Activated CD4-positive, alpha-beta T cell treated with anti-CD3 and anti-CD28 coated beads, Interleukin-2, amount 50 U/mL, for 48 hours (primary cell): ENCODE results near the gene LCMT1.
"Not testable (repeated sequence)": the region's sequence is repeated elsewhere in the genome, so short reads cannot be mapped to it uniquely, and the experiment has no call there.

Source experiments
- DNase-seq, 2 experiments: peaks; one replicate each; pipeline ENCODE4 v3.0.0-alpha.2; 2020

Gene LCMT1

DNA sequence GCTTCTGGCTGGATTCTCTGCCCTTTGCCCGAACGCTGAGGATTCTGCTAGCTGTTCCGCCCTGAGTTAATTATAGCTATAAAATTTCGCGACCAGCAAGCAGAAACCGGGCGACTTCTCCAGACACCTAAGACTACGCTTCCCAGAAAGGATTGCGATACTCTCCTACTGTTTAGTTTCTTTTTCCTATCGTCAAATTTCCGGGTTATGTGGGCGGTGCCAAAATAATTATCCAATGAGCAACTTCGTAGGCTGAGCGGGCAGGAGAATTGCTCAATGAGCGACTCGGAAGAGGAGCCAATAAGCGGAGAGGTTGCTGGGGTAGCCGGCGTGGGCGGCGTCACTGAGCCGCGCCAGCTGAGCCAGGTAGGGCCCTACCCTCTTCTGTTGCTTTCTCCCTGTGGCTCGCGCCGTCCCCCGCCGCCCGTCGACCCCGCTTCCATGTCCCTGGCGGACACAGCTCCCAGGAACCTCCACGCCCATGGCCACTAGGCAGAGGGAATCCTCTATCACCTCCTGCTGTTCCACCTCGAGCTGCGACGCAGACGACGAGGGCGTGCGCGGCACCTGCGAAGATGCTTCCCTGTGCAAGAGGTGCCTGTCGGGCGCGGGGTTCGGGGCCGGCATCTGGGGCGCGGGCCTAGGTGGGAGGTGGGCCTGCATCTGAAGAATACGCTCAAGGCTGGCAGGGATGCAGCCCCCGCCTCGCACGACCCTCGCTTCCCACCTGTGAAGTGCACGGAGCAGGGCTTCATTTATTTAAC lies at the start of gene LCMT1:
TSS of gene LCMT1 (plus strand) at position 340 of the 764 bp plus-strand sequence. CDS start at position 482, 142 bp downstream.
- DNase-seq, result peak; percentile 84 to 92

DNA sequence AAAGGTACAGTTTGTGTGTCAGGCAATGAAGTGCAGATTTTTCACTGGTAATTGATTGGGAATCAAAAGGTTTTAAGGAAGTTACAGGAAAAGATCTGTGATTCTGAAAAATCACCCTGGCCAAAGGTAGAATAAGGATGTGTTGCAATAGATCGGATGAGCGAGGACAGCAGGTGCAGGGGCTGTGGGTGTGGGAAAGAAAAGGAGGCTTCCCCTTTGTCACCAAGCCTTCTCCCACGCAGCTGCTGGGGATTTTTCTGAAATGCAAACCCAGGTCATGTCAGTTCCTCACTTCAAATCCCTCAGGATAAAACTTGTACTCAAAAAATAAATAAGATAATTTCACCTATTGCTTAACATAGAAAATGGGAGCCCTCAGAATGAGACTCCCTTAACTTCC lies 48.4 kb upstream of the LCMT1 start:
- DNase-seq, result peak; percentile 17

DNA sequence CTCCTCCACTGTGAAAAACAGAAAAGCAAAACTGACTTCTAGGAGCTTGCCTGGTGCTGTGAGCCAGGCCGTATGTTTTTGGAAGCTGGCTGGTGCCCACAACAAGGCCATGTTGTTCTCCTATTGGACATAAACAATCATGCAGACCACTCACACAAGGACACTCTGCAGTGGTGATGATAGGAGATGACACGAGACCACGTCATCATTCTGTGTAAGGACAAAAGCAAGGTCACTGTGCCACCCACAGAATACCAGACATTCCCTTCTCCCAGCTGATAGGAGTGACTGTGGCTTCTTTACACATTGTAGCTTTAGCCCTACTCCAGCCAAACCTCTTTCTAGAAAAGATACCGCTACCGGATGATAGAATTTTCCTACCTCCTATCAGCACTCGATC lies 47.7 kb upstream of the LCMT1 start:
- no peak for DNase-seq

DNA sequence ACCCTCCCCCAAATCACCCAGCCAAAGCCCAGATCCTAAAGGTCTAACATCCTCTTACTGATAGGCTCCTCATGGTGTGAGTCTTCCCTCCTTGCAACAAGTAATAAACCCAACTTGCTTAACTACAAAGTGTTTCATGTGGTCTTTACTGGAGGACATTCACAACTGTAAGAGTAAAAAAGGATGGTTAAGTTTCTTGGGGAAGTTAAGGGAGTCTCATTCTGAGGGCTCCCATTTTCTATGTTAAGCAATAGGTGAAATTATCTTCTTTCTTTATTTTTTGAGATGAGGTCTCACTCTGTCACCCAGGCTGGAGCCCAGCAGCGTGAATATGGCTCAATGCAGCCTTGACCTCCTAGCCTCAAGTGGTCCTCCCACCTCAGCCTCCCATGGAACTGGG lies 47.3 kb upstream of the LCMT1 start:
- not testable (repeated sequence) for DNase-seq

DNA sequence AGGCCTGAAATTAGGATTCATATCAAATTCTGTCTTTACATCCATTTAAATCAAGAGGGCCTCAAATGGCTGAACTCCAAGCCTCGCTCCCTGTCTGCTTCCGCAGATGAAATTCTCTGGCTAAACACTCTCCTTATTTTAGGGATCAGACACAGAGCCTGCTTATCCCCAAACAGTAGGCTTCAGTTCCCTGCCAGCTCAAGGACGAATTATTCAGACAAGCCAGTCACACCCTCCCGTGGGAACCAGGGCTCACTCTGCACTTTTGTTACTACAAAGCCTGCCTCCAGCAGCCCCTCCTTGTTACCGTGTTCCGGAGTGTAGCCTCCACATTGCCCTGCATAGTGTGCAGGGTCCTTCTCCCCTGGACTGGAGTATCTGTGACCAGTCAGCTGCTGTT lies 46.6 kb upstream of the LCMT1 start:
- no peak for DNase-seq

DNA sequence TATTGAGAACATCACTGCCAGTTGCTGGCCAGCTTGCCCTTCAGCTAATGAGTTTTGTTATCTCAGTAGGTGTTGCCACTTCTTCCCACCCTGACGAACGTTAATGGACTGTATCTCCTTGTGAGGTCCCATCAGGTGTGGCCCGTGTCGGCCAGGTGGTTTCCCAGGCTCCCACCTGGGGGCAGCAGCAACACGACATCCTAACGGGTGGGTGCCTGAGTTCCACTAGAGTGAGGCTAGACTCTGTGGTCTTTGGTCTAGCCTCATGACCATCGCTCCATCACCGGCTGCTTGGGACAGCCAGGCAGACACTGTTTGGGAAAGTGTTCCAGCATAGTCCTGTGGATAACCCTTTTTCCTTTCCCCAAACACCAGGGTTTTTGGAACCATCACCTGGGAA lies 45.6 kb upstream of the LCMT1 start:
- DNase-seq, result no peak

DNA sequence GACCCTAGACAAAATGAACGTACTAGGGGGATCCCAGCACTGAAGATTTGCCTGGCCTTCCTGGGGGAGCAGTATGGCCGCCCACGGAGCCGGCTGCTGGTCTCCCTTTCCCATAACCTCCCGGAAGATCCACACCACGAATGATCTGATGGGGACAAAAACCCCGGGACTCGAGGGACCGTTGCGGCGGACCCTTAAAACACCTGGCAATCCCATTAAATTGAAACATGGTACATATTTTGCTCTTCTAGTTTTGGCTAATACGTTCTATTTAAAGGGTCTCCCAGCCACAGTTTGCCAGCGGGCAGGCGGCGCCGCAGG lies 45.2 kb upstream of the LCMT1 start:
- peak in 1 of 2 experiments; percentile 10 for DNase-seq

DNA sequence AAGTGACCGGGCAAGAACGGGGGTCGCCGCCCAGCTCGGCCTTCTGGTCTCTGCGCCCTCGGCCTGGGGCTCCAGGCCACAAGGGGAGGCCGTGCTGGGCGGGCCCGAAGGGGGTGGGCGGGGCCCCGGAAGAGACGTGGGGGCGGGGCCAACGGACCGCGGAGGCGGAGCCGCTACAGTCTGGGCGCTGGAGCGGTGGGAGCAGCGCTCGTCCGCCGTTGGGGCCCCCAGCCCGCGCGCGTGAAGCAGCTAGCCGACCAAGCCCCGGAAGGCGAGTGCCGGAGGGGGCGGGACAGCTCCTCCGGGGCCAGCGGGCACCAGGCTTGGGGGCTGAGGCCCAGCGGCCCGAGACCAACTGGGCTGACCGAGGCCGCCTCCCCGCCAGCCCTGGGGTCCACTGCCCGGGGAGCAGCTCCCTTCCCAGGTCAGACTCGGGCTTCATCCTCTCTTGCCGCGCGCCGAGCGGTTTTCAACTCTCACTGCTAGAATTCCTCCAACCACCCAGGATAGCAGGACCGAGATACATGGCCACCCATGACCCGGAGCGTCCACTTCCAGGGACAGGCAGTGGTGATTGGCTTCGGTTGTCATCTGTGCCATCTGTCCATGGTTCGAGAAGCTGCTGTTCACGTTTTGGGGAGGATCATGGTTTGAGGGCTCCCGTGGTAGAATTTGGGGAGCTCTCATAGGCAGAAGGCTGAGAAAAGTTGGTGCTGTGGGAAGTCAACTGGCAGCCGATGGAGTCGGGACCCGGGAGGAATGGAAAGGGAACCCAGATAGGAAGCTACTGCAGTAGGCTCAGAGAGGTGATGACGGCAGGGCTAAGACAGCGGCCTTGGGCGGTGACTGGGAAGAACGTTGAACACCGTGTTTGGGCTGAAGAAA lies 44.6 kb upstream of the LCMT1 start:
- peak; percentile 84 to 85 for DNase-seq

DNA sequence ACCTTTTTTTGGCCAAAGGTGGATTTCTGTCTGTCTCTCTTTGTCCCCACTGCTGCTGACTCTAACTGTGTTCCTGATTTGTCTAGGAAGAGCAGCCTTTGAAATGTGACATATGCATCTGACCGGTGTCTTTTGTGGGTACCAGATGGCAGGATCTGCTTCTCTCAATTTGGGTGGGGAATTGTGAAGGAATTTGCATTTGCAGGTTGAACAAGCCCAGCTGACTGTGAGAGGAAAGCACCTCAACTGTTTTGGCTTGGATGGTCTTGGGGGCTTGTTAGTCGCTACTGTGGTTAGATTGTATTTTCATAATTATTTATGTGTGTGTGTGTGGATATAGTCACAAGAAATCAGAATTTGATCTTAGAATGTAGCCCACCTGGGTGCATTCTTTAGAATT lies 37.7 kb upstream of the LCMT1 start:
- DNase-seq, result no peak

DNA sequence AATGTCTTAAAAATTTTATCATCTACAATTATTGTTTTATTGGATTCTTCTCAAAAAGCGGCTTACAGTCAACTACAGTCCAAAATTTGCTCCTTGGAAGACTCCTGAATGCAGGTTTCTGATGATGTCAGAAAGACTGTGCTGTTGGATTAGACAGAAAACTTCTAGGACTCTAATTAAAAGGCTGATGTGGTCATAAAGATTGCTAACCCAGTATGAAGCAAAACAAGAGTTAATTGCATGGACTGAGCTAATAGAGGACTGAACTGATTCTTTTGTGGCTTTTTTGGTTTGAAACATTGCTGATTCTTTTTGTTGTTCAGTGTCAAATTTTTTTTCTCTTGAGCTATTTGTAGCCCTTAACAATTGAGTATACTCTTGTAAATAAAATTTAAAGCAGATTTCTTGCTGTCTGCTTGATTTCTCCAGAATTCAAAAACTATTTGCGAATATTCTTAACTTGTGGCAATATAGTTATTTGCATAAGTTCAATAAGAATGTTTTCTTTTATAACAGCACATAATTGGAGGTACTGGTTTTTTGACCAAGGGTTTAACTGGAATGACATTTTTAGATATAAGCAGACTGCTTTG lies 33.1 kb upstream of the LCMT1 start:
- DNase-seq, result no peak

DNA sequence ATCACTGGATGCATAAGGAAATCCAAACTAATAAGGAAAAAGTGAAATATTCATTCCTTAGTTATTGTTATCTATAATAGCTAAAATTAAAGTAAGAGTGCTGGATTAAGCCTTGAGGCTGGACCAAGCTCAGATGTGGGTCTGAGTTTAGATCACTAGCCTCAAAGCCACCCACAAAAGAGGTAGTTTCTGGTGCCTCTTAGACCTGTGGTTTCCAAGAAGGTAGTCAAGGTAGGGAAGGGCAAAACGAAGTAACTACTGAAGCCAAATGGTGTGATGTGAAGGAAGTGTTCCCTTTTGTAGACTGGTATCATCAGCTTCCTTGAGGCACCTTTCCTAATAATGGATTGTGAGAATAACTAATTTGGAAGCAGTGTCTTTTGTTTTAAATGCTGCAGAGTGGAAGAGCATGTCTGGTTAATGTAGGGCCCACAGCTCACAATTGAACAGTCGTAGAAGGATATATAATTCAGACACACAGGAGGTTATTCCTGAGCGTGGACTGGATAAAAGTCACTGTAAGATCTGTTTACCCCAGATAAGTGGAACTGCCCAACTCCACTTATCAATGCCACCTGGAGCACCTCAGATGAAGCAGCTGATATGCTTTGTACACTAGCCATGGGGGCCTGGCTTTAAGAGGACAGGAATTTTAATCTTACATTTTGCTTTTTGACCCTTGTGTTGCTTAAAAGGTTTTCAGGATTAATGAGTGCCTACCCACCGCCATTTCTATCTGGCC lies 31.7 kb upstream of the LCMT1 start:
- no peak for DNase-seq

DNA sequence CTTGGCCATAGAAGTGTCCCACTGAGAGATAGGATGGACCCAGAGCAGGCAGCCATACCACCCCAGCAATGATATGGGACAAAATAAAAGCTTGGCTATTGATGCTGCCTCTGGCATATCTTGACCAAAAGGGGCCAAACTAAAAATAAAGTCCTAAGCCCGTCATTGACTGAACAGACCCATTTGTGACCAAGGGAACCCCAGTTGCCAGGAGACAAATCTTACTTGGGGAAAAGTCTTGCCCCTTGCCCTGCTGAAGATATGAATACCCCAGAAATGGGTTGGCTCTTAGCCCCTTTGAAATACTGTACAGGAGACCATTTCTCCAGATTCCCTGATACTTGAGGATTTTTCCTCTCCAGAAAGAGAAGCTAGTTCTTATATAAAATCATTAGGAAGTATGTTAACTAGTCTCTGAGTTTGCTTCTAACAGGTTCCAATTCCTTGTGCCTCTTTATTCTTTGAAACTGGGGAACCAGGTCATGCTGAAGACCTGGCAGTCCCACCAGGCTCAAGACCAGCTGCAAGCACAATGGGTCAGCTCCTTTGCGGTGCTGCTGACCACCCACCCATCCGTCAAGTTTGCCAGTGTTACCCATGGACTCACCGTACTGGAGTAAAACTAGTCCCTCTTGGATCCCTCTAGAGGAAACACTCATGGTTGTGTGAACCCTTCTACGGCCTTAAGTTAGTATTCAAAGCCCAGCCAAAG lies 31.0 kb upstream of the LCMT1 start:
- no peak for DNase-seq

DNA sequence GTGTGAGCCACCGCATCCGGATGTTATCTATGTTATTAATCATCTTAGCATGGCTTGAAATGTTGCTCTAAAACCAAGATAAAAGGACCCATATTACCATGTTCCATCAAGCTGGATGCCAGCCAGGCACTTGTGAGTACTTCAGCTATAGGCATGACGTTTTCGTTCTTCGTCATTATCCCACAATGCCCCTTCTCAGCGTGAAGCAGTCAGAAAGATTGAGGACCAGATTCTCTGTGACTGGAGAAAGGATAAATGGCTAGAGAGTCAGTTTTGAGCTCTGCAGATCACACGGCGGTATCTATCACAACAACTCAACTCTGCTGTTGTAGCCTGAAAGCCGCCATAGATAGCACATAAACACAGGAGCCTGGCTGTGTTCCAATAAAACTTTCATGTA lies 29.8 kb upstream of the LCMT1 start:
- no peak for DNase-seq

DNA sequence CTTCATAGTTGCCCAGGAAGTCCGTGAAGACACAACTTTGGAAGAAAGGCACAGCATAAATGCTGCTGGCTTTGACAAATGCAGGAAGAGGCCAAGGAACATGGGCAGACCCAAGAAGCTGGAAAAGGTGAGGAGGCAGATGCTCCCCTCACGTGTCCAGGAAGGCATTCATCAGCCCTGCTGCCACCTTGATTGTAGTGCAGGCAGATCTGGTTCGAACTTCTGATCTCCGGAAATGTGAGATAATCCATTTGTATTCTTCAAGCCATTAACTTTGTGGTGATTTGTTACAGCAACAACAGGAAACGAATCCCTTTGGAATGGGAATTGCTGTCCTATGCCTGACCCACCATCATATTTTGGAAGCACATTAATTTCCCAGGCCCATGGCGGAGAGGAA lies 28.5 kb upstream of the LCMT1 start:
- no peak for DNase-seq

DNA sequence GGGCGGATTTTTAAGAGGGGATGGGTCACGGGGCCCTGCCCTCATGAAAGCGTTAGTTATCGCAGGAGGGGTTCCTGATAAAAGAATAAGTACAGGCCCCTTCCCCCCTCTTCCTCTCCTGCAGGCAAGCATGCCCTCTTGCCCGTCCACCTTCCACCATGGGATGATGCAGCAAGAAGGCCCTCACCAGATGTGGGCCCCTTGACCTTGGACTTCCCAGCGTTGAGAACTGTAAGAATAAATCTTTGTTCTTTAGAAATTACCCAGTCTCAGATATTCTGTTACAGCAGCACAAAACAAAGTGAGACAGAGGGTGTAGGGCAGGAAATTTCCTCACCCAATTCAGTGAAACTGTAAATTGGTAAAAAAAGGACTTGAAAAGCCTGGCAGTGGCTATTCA lies 27.8 kb upstream of the LCMT1 start:
- no peak for DNase-seq

DNA sequence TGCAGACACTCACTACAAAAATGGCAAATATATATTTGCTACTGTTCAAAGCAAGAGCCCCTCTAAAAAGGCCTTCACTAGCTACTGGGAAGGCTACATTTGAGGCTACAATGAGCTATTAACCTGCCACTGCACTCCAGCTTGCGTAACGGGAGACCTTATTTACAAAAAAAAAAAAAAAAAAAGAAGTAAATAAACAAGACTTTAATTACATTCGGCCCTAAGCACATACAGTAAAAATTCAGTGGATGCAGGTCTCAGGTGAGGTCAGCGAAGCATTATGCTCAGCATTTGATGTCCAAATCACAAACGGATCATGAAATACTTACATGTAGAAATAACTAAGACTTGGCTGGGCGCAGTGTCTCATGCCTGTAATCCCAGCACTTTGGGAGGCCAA lies 26.7 kb upstream of the LCMT1 start:
- no peak for DNase-seq

DNA sequence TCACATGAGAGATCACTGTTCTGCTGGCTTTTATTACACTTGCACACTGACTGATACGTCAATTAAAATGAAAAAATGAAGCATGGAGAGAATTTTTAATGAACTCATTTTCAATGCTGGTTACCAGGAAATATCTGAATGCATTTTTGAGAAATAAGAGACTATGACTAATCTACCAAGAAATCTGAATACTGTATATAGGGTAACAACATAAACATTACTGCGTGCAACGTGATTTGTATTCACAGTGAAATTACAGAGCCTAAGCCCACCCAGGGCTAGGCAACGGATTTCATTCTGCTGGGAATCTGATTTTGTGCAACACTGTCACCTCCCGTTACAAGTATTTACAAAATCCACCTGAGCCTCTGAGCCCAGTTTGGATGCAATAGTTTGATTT lies 23.8 kb upstream of the LCMT1 start:
- no peak for DNase-seq

DNA sequence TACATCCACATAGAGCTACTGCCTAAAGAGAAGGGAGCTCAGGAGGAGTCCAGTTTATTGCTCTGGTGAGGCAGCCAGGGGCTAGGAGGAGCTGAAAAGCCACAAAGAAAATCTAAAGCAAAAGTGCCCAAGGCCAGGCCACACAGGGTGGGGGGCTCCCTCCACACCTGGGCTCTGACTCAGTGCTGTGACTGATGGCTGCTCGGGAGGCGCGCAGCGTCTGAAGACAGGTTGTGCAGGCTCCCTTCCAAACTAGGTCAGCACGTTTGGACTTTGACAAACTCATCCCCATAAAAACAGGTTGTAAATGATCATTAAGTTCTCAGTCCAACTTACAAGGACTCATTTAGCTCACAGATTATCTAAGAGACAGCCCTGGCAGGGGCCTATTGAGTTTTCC lies 22.2 kb upstream of the LCMT1 start:
- no peak for DNase-seq

DNA sequence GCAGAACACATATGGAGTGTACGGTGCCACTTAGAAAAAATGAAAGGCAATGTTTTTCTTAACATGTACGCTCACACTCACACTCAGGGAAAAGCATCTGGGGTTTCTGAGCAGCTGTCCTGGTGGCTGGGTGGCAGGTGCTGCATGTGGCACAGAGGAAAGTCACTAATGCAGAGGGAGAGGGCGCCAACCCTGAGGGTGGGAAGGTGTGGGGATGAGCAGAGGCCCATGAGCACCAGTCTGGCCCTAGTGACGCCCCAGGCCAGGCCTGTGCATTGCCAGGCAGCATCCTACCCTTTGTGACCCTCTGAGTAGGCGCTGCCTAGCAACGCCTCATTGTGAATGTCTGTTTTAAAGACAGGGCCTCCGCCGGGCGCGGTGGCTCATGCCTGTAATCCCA lies 19.1 kb upstream of the LCMT1 start:
- DNase-seq, result no peak

DNA sequence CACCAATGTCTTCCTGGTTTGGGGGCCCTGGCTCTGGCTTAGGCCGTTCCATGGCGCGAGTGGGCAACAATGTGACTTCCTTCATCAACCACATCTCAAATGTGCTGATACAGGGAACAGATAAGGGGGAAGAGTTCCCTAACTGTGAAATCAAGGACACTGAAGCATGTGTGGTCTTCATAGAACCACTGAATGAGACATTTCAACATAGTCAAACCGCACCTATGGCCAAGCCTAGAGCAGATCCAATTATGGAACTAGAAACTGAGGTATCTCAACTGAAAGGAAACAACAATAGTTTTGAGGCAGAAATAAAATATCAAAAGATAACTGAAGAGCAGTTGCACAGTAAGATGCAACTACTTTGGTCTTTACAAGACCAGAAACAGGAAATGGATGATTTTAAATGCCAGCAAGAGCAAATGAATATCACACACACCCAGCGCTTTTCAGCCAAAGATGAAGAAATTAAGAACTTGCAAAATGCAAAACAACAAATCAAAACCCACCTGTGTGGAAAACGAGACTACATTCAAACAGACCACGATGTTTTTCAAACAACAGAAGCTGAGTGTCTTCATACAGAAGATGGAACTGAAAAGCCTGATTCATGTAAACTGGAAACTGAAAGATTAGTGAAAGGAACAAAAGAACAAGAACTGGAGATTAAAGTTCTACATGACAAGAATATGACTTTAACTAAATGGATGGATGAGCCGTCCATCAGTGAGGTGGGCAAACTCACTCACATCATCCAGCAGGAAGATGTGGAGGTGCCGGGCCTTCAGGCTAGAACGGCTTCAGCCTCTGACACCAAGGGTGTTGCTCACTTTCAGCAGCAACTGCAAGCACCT lies 18.1 kb upstream of the LCMT1 start:
- DNase-seq, result peak in 1 of 2 experiments; percentile 13

DNA sequence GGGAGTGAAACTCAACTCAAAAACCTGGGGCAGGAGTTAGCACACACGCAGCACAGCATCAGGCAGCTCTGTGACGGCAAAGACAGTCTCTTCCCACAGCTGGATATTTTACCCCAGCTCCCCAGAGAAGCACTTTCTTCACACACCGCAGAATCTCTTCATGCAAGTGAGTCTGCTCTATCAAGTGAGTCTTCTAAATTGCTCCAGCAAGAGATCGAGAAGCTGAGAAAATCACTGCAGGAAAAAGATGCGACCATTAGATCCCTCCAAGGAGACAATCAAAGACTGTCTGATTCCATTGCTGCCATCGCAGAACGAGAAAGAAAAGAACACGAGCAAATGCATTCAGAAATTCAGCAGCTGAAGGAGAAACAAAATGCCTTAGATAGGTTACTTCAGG lies 16.9 kb upstream of the LCMT1 start:
- DNase-seq, result no peak

DNA sequence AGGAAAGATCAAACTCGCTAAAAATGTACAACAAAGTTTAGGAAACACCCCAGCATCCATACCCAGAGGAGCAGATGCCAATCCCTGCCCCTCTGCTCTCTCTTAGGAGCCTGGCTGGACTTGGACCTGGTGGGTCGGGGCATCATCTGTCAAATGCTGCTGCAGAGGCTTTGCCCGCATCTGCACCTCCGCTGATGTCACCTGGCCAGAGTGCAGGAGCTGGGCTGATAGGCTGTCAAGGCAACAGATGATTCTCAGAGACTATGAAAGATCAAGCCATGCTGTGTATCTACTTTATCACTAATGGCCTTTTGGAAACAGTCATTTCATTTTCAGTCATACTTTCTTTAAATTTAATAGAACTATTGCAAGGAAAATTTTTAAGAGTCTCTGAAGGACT lies 15.9 kb upstream of the LCMT1 start:
- DNase-seq, result no peak
